GM18505 (cell line): Measurements from ENCODE around the gene AP3S2.
"Not testable (repeated sequence)": the region's sequence is repeated elsewhere in the genome, so short reads cannot be mapped to it uniquely, and the experiment has no call there.

Source experiments
- ATAC-seq: cut with Tn5 transposase; IDR thresholded peaks from one replicate; pipeline ENCODE4 v1.9.1; 2021; ENCODE audit not compliant: unreplicated experiment
- POLR2A ChIP-seq: IDR thresholded peaks from 4 replicates; pipeline ENCODE4 v1.6.1; 2011; ENCODE audit warnings: borderline replicate concordance; ENCODE audit not compliant: insufficient read depth, insufficient read length; ENCODE audit errors: extremely low read depth

AP3S2 gene

GRCh38 chr15:89848970-89849292 lies 44.9 kb downstream of the AP3S2 start:
- TF ChIP-seq POLR2A, result no peak
- no peak for ATAC-seq

GRCh38 chr15:89847101-89847500 lies 46.7 kb downstream of the AP3S2 start:
- TF ChIP-seq POLR2A, result no peak
- ATAC-seq, result no peak

- TF ChIP-seq POLR2A, result no peak
- no peak for ATAC-seq
Observed at GRCh38 chr15:89845305-89845893, 48.4 kb downstream of the AP3S2 start.

- TF ChIP-seq POLR2A, result no peak
- ATAC-seq, result no peak
Observed at GRCh38 chr15:89841962-89842361, 51.8 kb downstream of the AP3S2 start.

- ATAC-seq, result no peak
- TF ChIP-seq POLR2A, result no peak
Observed at GRCh38 chr15:89841306-89841705, 52.5 kb downstream of the AP3S2 start.

DNA sequence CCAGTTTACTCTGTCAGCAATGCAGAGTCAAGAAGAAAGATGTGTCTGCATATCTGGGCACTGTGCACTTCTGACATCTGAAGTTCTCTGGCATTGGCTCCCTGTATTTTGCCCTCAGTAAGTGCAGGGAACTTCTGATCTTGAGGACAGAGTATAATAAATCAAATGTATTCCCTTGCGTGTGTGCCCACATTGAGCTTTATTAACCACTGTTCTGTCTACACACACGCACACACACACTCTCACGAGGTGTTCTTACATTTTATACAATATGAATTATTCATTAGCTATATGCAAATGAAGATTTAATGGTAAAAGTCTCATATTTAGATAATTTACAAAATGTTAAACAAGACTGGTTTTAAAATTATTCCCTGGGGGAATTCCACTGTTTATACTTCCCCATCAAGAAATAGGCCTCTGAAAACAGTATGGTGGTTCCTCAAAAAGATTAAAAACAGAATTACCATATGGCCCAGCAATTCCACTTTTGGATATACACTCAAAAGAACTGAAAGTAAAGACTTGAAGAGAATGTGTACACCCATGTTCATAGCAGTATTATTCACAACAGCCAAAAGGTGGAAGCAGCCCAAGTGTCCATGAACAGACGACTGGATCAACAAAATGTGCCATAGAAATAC lies 54.5 kb downstream of the AP3S2 start:
- no peak for ATAC-seq
- TF ChIP-seq POLR2A, result no peak

- TF ChIP-seq POLR2A, result no peak
- ATAC-seq, result no peak
Observed at GRCh38 chr15:89837830-89838178, 56.0 kb downstream of the AP3S2 start.

DNA sequence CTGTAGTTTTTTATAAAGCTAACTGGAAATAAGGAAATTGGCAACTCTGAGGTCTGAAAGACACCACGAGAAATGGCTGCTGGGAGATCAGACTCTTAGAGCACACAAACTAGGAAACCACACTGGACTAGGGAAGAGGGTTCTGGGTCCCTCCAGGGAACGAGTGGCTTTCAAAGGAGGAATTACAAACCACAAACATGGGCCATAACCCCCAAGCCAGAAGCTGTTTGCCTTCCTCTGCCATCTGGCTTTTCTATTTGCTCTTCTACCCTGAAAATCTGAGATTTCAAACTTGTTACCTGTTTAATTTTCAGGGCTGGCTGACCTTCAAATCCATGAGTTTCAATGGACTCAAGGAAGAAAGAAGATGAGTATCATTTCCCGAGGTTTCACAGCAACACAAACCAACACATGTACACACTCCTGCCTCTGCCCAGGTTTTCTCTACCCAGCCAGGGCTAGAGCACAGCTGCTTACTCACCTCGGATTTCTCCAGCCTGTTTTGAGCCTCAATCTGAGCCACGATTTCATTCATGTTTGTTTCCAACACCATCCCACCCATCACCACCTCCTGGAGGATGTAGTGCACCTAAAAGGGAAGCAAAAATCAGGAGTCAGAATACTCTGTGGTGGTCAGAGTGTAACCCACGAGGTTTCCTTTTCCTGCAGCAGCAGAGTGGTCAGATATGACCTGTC lies 56.5 kb downstream of the AP3S2 start:
- no peak for ATAC-seq
- no peak for TF ChIP-seq POLR2A

DNA sequence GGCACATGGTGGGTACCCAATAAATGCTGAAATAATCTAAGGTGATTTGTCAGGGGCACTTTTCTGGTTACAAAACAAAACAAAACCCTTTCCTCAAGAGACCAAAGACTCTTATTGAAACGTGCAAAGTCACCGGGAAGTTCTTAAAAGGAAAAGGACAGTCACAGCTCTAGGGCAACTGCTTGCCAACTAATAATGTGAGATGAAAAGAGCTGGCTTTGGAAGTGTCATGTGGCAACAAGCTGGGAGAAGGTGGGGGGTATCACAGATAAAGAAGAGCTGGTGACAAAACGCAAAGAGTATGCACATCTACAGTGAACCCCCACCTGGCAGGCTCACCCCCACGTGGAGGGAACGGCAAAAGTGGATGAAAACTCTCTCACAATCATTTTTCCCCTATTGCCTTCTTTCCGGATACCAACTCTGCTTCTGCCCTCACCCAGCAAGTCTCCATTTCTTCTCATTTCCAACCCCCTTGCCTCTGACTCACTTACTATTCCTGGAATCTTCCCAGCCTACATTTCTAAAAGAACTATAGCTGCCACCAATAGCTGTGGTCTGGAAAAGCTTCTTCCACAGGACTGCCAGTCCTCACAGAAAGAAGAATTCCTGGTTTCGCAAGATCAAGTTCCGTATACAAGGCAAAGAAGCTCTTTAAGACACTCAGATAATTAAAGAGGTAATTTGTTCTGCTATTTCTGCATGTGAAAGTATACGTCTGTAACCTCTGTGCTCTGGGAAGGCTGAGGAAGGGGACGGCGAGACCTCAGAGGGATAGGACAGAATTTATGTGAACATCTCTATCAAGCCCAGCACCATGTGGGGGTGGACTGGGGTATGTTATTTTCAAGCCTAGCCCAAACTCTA lies 57.3 kb downstream of the AP3S2 start:
- ATAC-seq, result no peak
- no peak for TF ChIP-seq POLR2A

- TF ChIP-seq POLR2A, result no peak
- ATAC-seq, result no peak
Observed at GRCh38 chr15:89835176-89835564, 58.6 kb downstream of the AP3S2 start.

DNA sequence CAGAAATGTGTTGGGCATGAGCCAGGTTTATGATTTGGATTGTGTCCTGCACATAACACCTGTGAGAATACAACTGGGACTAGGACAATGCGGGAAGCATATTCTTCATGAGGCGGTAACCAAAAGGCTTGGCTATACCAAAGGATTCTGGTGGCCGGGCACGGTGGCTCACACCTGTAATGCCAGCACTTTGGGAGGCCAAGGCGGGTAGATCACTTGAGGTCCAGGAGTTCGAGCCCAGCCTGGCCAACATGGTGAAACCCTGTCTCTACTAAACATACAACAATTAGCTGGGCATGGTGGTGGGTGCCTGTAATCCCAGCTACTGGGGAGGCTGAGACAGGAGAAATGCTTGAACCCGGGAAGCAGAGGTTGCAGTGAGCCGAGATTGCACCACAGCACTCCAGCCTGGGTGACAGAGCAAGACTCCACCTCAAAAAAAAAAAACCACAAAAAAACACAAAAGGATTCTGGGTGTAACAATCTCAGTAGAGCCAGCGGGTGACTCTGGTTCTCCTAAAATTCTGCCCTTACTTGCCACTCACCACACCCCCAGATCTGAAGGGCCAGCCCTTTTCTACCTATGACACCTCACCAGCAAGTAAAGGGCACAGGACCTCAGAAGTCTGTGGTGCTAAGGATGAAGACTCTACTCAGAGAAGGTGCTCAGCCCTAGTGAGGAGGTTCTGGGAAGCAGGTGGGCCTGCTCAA lies 59.2 kb downstream of the AP3S2 start:
- ATAC-seq, result not testable (repeated sequence)

DNA sequence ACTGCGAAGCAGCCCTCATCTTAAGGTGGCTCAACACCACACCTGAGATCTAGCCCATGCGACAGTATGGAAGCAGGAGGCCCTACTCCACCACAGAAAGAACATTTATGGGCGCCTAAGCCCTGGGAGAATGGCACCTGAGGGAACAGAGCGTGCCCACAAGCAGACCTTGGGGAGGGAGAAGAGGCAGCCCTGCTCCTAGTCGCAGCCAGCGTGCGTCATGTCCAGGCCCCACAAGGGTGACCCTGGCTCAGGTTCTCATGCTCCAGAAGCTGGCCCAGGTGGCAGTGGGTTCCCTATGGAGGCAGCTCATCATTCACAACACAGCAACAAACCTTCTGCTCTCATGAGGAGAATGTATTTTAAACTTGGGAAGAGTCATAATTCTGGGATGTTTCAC lies 59.8 kb downstream of the AP3S2 start:
- TF ChIP-seq POLR2A, result no peak
- ATAC-seq, result no peak

DNA sequence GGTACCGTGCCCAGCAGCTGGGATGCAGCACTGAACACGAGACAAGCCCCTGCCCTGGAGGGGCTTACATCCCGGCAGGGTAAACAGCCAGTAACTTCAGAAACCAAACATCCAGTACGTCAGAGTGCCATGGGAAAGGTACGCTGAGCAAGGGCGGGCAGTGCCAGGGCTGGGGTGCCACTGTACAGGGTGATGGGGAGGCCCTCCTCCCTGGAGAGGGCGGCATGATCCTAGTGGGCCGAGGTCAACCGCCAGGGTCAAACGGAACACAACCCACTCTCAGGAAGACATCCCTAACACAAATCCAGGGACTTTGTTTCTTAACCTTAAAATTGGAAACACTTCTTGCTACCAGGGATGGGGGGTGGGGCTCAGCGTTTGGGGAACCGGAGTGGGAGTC lies 63.2 kb downstream of the AP3S2 start:
- no peak for ATAC-seq
- no peak for TF ChIP-seq POLR2A
